Trophoblast cell (in vitro differentiated cells and primary cell): ENCODE measurements around the gene TMEM250.
A peak's percentile ranks its signal among the peaks of the same experiment; 100 is the strongest.

Experiments used
- DNase-seq, 2 donors: peaks; one replicate each; pipeline ENCODE4 v3.0.0-alpha.2; 2016
- H2AFZ ChIP-seq: 2 replicates; pipeline ENCODE4 v1.6.1; 2013; ENCODE audit warnings: low read length, moderate library complexity, mild to moderate bottlenecking; ENCODE audit not compliant: insufficient read depth, poor library complexity
- H2AK5ac ChIP-seq: 2 replicates; pipeline ENCODE4 v1.6.1; 2013; ENCODE audit warnings: mild to moderate bottlenecking, low read length
- H2BK120ac ChIP-seq: 2 replicates; pipeline ENCODE4 v1.6.1; 2013; ENCODE audit warnings: low read length, mild to moderate bottlenecking, moderate library complexity; ENCODE audit not compliant: insufficient read depth, poor library complexity
- H2BK12ac ChIP-seq: 2 replicates; pipeline ENCODE4 v1.6.1; 2013; ENCODE audit warnings: mild to moderate bottlenecking, low read length, moderate library complexity
- H2BK5ac ChIP-seq: 2 replicates; pipeline ENCODE4 v1.6.1; 2013; ENCODE audit warnings: low read length, low read depth, moderate library complexity, mild to moderate bottlenecking; ENCODE audit not compliant: poor library complexity
- H3K14ac ChIP-seq: 2 replicates; pipeline ENCODE4 v1.6.1; 2013; ENCODE audit warnings: mild to moderate bottlenecking, low read length
- H3K18ac ChIP-seq: 2 replicates; pipeline ENCODE4 v1.6.1; 2013; ENCODE audit warnings: mild to moderate bottlenecking, low read length
- H3K23ac ChIP-seq: 2 replicates; pipeline ENCODE4 v1.6.1; 2013; ENCODE audit warnings: low read length
- H3K27ac ChIP-seq: 2 replicates; pipeline ENCODE4 v1.5.1; 2013; ENCODE audit warnings: low read depth, mild to moderate bottlenecking, inconsistent platforms, low read length, moderate library complexity
- H3K27me3 ChIP-seq: 2 replicates; pipeline ENCODE4 v1.6.1; 2013; ENCODE audit warnings: inconsistent platforms, mild to moderate bottlenecking, low read length, moderate library complexity; ENCODE audit not compliant: insufficient read depth
- H3K36me3 ChIP-seq, 2 experiments: 1 replicate in 1 of 2; 2 replicates in 1 of 2; pipeline ENCODE4 v1.6.1; 2013; ENCODE audit warnings: low read length in 2 of 2, mild to moderate bottlenecking in 2 of 2, moderate library complexity in 1 of 2; ENCODE audit not compliant: insufficient read depth in 2 of 2, control insufficient read depth in 1 of 2
- H3K4ac ChIP-seq: 2 replicates; pipeline ENCODE4 v1.6.1; 2013; ENCODE audit warnings: low read depth, mild to moderate bottlenecking, low read length, moderate library complexity
- H3K4me1 ChIP-seq, 2 experiments: 1 replicate in 1 of 2; 2 replicates in 1 of 2; pipeline ENCODE4 v1.6.1; 2013; ENCODE audit warnings: low read length in 2 of 2, mild to moderate bottlenecking in 2 of 2, moderate library complexity in 1 of 2; ENCODE audit not compliant: insufficient read depth in 2 of 2, control insufficient read depth in 1 of 2
- H3K4me2 ChIP-seq: 2 replicates; pipeline ENCODE4 v1.6.1; 2013; ENCODE audit warnings: inconsistent platforms, mild to moderate bottlenecking, low read length, moderate library complexity
- H3K4me3 ChIP-seq: 2 replicates; pipeline ENCODE4 v1.5.1; 2013; ENCODE audit warnings: mild to moderate bottlenecking, low read depth, low read length, inconsistent platforms
- H3K79me1 ChIP-seq: one replicate; pipeline ENCODE4 v1.6.1; 2013; ENCODE audit warnings: low read length
- H3K79me2 ChIP-seq: 2 replicates; pipeline ENCODE4 v1.6.1; 2013; ENCODE audit warnings: low read length, mild to moderate bottlenecking; ENCODE audit not compliant: control insufficient read depth, insufficient read depth, poor library complexity
- H3K9ac ChIP-seq: 2 replicates; pipeline ENCODE4 v1.6.1; 2013; ENCODE audit warnings: mild to moderate bottlenecking, low read length
- H3K9me3 ChIP-seq: 2 replicates; pipeline ENCODE4 v1.6.1; 2013; ENCODE audit warnings: low read depth, mild to moderate bottlenecking, control low read depth, inconsistent platforms, low read length; ENCODE audit not compliant: insufficient read depth
- H4K12ac ChIP-seq: 2 replicates; pipeline ENCODE4 v1.6.1; 2013; ENCODE audit warnings: low read depth, mild to moderate bottlenecking, low read length, moderate library complexity
- H4K8ac ChIP-seq: 2 replicates; pipeline ENCODE4 v1.6.1; 2013; ENCODE audit warnings: low read depth, mild to moderate bottlenecking, low read length, moderate library complexity
- H4K91ac ChIP-seq: one replicate; pipeline ENCODE4 v1.6.1; 2013; ENCODE audit warnings: low read depth, mild to moderate bottlenecking, low read length, moderate library complexity
- WGBS: extraction: QIAGEN DNeasy Blood & Tissue Kit; methylation state at CpG from one replicate; pipeline ENCODE4 v1.1.7; 2013; ENCODE audit warnings: missing lambda C conversion rate; ENCODE audit not compliant: insufficient read length, insufficient coverage; ENCODE audit errors: extremely low coverage; 5-methylcytosine and 5-hydroxymethylcytosine counted together

TMEM250 gene

GRCh38 chr9:136081826-136082495 is 36.7 kb downstream of the TMEM250 start:
- H3K18ac ChIP-seq = no peak overlapping the region
- H3K27ac ChIP-seq = no peak overlapping the region
- no peak overlapping the region for H4K8ac ChIP-seq
- H4K91ac ChIP-seq = no peak overlapping the region
- H3K36me3 ChIP-seq = peaks cover 0 to 7% of the 10 kb centered on the region in 2 experiments
- no CpG with 5 or more reads among the region's 24 CpGs for WGBS
- DNase-seq = no peak
- H3K9me3 ChIP-seq = peaks cover 2% of the 10 kb centered on the region
- no peak overlapping the region for H2BK5ac ChIP-seq
- no peaks in the 10 kb centered on the region for H3K4me1 ChIP-seq
- H3K14ac ChIP-seq = no peak overlapping the region
- H3K9ac ChIP-seq = no peak overlapping the region
- H4K12ac ChIP-seq = no peak overlapping the region
- peak overlapping the region; percentile 25 for H3K4me3 ChIP-seq
- H3K4ac ChIP-seq = no peak overlapping the region
- H3K27me3 ChIP-seq = no peaks in the 10 kb centered on the region
- H2AK5ac ChIP-seq = no peak overlapping the region
- H2BK120ac ChIP-seq = no peak overlapping the region
- no peaks in the 10 kb centered on the region for H3K79me2 ChIP-seq
- H3K4me2 ChIP-seq = no peak overlapping the region
- H3K79me1 ChIP-seq = no peaks in the 10 kb centered on the region
- H2AFZ ChIP-seq = no peak overlapping the region
- H3K23ac ChIP-seq = no peak overlapping the region
- H2BK12ac ChIP-seq = no peak overlapping the region

GRCh38 chr9:136081113-136081825 is 37.4 kb downstream of the TMEM250 start:
- WGBS = no CpG with 5 or more reads among the region's 27 CpGs
- H3K18ac ChIP-seq = no peak overlapping the region
- no peaks in the 10 kb centered on the region for H3K27me3 ChIP-seq
- H2BK12ac ChIP-seq = no peak overlapping the region
- H2BK5ac ChIP-seq = no peak overlapping the region
- H3K4ac ChIP-seq = no peak overlapping the region
- no peak overlapping the region for H2BK120ac ChIP-seq
- peaks cover 2% of the 10 kb centered on the region for H3K9me3 ChIP-seq
- H4K12ac ChIP-seq = no peak overlapping the region
- no peak overlapping the region for H3K23ac ChIP-seq
- no peak overlapping the region for H4K91ac ChIP-seq
- no peak overlapping the region for H3K27ac ChIP-seq
- no peak overlapping the region for H3K9ac ChIP-seq
- peaks cover 0 to 7% of the 10 kb centered on the region in 2 experiments for H3K36me3 ChIP-seq
- H3K79me1 ChIP-seq = no peaks in the 10 kb centered on the region
- H2AFZ ChIP-seq = no peak overlapping the region
- no peak overlapping the region for H2AK5ac ChIP-seq
- H3K14ac ChIP-seq = no peak overlapping the region
- no peak overlapping the region for H4K8ac ChIP-seq
- no peak overlapping the region for H3K4me3 ChIP-seq
- H3K4me1 ChIP-seq = no peaks in the 10 kb centered on the region
- H3K79me2 ChIP-seq = no peaks in the 10 kb centered on the region
- DNase-seq = no peak
- no peak overlapping the region for H3K4me2 ChIP-seq

- Histone ChIP-seq H4K91ac (no peak overlapping the region), H3K14ac (no peak overlapping the region), H2AK5ac (no peak overlapping the region), H4K8ac (no peak overlapping the region), H2BK12ac (no peak overlapping the region), H3K27ac (no peak overlapping the region), H3K79me1 (no peaks in the 10 kb centered on the region), H3K18ac (no peak overlapping the region), H3K27me3 (no peaks in the 10 kb centered on the region), H3K4me1 (no peaks in the 10 kb centered on the region), H3K9me3 (peaks cover 2% of the 10 kb centered on the region), H3K4me3 (no peak overlapping the region), H3K4ac (no peak overlapping the region), H2BK120ac (no peak overlapping the region), H3K9ac (no peak overlapping the region), H3K4me2 (no peak overlapping the region), H3K36me3 (peaks cover 0 to 7% of the 10 kb centered on the region in 2 experiments), H4K12ac (no peak overlapping the region), H2BK5ac (no peak overlapping the region), H2AFZ (no peak overlapping the region), H3K23ac (no peak overlapping the region), H3K79me2 (no peaks in the 10 kb centered on the region)
- no CpG with 5 or more reads among the region's 23 CpGs for WGBS
- DNase-seq = no peak
Measured at GRCh38 chr9:136080716-136081112, 38.0 kb downstream of the TMEM250 start.

- Histone ChIP-seq H2BK12ac (no peak overlapping the region), H2BK5ac (no peak overlapping the region), H3K18ac (no peak overlapping the region), H4K8ac (no peak overlapping the region), H3K9me3 (peaks cover 2% of the 10 kb centered on the region), H3K4me3 (no peak overlapping the region), H4K12ac (no peak overlapping the region), H3K4me2 (no peak overlapping the region), H3K23ac (no peak overlapping the region), H3K9ac (no peak overlapping the region), H4K91ac (no peak overlapping the region), H3K4me1 (no peaks in the 10 kb centered on the region), H3K79me2 (no peaks in the 10 kb centered on the region), H3K4ac (no peak overlapping the region), H3K36me3 (peaks cover 2 to 9% of the 10 kb centered on the region in 2 experiments), H2AFZ (no peak overlapping the region), H3K27ac (no peak overlapping the region), H2AK5ac (no peak overlapping the region), H2BK120ac (no peak overlapping the region), H3K27me3 (no peaks in the 10 kb centered on the region), H3K14ac (no peak overlapping the region), H3K79me1 (no peaks in the 10 kb centered on the region)
- no CpG with 5 or more reads among the region's 6 CpGs for WGBS
- no peak for DNase-seq
Measured at GRCh38 chr9:136079916-136080246, 38.8 kb downstream of the TMEM250 start.
